Activated effector memory CD4-positive, alpha-beta T cell treated with anti-CD3 and anti-CD28 coated beads, Interleukin-2, amount 50 U/mL, for 16 hours (primary cell): Measurements from ENCODE around the gene LRRC53.

Experiments used
- DNase-seq: peaks from one replicate; pipeline ENCODE4 v3.0.0-alpha.2; 2020

The LRRC53 gene

GRCh38 chr1:74512170-74512915 is at the start of gene LRRC53:
LRRC53 (minus strand) TSS chr1:74512611; CDS start chr1:74483349, 29,262 bp downstream.
- DNase-seq: no peak

DNA sequence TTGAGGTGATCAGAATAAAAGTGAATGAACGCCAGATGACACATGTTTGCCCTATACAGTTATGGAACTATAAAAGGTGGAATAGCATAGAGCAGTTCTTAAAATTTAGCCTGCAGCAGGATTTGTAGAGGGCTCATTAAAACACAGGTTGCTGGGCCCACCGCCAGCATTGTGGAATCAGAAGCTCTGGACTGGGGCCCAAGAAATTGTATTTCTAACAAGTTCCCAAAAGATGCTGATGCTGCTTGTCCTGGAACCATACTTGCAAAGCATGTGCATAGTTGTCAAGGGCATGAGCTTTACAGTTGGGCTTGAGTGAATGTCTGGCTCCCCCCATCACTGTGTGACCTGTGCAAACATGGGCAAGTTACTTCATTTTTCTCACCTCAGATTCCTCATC is 37.5 kb upstream of the LRRC53 start:
- DNase-seq: no peak

DNA sequence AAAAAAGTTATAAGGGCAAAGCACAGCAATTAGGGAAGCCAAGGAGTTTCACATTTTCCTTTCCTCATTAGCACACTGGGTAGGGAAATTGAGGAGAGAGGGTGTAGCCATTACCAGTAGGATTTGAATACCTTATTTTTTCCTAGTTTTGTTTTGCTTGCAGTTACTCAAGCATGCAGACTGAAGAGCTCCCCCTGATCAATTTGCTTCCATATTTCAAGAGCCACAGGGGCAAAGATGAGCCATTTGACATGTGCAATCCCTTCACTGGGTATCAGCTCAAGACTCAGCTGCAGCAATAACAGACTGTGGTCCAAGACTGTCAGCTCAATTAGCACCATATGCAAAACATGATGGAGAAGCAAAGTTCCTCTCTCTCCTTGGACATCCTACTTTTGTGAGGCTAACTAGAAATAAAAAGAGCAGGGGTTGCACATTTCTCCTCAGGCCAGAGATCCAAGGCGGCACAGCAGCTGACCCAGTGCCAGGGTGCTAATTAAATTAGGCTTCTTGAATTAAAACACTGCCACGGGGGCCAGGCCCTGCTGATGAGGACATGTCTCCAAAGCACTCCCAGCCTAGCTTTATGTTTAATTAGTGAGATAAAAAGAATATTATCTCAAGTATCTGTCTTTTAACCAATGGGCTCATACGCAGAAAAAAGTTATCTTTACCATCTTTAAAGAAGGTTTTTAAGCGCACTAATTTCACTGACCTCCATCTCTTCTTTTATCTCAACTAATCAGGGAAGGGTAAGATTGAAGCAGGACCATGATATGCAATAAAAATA is 36.7 kb upstream of the LRRC53 start:
- no peak for DNase-seq

GRCh38 chr1:74545821-74546220 is 33.4 kb upstream of the LRRC53 start:
- DNase-seq: no peak

DNA sequence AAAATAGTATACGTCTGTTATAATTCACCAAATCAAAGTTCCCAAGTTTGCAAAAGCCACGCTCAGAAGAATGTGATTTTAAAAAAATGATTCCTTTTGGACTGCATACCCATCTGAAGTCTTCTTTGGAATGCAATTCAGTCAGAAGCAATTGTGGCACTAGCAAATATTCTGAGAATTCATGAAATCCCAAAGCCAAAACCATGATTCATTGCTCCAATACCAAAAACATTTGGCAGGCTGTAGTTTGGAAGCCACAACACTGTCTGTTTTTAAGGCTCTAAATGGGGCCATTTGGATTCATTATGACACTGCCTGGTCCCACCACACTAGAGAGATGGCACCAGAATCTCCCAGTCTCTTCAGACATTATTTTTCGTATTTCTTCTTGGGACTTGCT is 21.8 kb upstream of the LRRC53 start:
- DNase-seq: no peak

- DNase-seq: no peak
Observed at GRCh38 chr1:74531796-74532195, 19.4 kb upstream of the LRRC53 start.

DNA sequence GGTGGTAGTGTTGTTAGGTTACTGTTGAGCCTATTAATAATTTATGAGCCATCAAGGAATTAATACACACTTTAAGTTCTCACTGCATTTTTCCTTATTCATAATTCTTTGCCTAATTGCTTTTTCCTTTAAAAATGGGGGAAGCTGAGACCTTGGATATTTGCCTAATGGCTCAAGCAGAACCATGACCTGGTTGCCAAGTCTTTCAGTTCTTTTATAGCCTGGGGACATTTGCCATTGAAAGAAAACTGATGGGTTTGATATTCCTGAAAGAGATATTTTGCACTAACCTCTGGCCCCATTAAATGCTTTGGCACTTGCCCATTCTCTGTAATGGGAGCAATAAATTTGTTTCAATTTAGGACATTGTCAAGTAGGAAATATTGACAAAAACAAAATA is 18.5 kb upstream of the LRRC53 start:
- DNase-seq: no peak

- no peak for DNase-seq
Observed at GRCh38 chr1:74528123-74528522, 15.7 kb upstream of the LRRC53 start.

DNA sequence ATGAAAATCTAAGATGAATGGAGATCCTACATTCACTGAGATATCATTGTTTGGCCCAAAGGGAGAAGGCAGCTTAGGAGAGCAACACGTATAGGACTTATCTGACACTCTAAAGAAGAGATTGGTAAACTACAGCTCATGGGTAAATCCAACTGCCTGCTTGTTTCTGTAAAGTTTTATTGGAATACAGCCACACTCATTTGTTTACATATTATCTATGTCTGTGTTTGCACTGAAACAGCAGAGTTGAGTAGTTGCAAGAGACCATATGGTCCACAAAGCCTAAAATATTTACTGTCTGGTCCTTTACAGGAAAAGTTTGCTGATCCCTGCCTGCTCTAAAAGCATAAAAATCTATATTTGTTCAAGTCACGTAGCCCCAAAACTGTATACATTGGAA is 14.3 kb upstream of the LRRC53 start:
- no peak for DNase-seq

DNA sequence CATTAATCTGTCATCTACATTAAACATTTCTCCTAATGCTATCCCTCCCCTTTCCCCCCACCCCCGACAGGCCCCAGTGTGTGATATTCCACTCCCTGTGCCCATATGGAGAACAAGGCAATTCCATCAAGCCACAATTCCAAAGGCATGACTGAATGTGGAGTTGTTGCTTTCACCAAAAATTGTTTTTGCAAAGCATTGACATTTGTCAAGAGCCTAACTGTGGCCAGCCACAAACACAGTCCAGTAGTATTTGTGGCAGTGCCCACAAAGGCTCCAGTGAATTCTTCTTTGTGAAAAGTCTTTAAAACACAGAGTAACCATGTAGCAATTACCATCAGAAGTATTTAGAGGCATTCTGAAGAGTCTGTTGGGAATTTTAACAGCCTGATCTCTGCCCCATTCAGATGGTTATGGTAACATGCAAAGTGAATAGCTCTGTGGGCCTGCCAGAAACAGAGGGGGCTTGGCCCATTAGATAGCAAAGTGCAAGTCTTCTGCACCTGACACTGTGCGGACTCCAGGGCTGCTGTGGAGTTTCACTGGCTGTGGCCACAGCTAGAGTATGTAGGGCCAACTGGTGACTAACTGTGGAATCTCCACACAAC is 11.6 kb upstream of the LRRC53 start:
- no peak for DNase-seq

DNA sequence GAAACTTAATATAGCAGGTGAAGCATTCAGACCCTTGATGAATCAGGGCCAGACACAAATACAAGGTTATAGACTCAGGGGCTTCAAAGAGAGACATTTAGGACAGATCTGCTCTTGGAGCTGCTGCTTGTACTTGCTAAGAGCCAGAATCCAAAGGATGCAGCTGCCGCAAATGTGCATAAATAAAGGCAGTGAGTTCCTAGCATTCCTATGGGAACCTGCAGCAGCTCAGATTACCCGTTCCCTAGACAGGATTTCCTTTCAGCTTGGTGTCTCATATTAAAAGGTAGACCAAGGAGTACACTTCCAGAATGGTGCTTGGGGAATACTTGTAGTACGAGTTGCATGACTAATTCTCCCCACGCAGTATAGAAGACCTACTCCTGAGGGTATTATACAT is 9.7 kb upstream of the LRRC53 start:
- no peak for DNase-seq

DNA sequence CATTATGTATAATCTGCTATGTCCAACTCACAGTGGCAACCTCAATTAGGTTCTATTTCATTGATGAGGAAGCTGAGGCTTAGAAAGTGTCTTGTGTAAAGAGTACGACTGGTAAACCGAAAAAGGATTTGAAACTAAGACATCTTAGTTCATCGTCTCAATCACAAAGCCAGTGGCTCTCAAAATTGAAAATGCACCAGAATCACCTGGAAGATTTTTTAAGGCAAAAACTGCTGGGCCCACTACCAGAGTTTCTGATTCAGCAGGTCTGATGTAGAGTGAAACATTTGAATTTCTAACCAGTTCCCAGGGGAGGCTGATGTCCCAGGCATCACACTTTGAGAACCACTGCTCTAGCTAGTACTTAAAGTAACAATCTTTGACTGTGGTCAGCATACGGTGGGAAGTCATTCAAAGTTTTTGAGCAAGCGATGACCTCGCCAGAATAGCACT is 5.2 kb upstream of the LRRC53 start:
- no peak for DNase-seq

DNA sequence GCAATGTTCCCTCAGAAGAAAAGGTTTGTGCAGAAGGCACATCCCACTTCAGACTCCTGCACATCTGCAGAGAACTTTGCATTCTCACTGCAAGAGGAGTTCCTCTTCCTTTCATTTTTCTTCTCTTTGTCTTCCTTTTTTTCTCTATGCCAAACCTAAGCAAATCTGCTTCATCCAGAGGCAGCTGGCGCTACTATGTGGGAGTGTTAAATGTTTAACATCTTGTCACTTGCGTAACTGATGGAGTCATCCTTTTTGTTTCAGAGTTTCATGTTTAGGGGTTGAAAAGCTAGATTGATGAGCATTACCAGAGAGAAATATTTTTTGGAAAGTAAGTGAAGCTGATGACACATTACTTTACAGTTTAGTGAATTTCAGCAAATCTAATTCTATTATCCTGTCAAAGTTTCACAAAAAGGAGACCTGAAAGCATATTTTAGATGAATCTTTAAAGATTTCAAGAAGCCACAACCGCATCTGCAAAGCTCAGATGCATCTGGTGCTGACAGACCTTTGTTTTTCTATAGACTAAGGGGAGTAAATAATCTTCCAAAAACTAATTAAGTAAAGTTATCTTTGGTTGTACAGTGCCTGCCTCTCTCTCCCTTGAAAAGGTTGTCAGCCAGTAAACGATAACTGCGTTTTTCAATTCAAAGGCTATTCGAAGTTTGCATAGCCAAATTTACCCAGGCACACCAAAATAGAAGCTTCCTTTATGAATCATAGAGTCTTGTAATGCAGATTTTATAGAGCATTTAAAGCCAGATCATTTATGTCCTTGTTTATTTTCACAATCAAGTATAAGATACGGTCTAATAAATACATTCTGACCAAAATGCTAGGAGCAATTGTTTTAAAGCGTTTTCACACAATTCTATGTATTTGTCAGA is 1.2 kb upstream of the LRRC53 start:
- no peak for DNase-seq

- DNase-seq: no peak
Observed at GRCh38 chr1:74508449-74508848, 4.0 kb downstream of the LRRC53 start.

DNA sequence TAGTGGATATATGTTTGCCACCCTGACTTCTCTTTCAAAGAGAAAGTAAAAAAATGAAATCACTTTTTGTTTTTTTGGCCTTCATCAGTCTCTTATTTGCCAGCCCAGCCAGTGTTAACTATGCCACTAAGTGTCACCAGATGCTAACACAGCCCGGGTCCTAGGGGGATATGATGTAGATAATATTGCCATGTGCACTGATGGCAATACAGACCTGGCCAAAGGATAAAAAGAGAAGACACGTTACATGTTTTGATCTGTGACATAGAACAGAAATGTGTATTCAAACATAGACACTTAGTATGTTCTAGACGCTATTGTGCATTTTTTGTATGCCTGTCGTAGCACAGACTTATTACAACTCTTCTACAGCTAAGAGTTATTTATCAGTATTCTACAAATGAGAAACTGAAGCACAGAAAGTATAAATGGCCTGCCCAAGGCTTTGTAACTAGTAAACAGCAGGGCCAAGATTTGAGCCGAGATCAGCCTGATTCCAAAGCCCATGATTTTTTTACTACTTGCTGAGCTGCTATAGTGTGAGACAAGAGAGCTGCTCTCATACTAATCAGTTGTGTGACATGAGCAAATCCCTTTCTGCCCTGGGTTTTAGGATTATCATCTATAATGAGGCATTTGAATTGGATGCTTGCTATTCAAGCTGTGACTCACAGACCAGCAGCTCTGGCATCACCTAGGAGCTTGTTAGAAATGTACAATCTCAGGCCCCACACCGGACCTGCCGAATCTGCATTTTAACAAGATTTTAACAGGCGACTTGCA is 6.3 kb downstream of the LRRC53 start:
- no peak for DNase-seq

GRCh38 chr1:74504933-74505512 is 7.4 kb downstream of the LRRC53 start:
- DNase-seq: no peak

DNA sequence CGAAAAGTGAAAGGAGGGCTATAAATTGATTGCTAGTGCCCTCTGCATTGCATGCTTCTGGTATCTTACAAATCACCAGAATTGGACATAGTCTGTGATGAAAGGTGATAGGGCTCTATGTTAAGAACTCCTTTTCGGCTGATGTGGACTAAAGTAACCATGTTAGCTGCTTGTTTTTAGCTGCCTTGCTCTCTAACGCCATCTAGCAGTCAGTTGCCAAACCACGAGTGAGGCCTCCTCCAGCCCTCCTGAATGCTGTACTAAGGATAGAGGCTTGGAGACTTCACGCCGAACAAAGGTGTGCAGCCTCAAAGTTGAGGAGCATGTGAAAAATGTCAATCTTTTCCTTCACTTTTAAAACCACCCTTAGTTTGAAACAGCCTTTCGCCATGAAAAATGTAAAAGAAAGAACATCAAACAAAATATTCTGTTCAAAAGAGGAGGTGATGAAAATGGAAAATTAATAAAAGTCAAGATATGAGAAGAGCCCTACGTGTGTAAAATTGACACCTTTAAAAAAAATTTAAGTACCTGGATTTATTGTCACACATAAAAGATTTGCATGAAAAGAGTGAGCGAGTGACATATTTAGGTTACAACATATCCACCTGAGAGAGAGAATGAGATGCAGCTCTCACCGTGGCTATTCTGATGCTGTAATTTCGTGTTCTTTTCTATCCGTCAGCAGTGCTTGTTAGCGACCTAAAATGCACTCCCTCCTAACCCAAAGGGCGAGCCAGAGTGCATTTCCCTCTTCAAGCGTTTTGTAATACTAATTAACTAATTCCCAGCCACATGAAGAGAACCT is 8.1 kb downstream of the LRRC53 start:
- DNase-seq: no peak

DNA sequence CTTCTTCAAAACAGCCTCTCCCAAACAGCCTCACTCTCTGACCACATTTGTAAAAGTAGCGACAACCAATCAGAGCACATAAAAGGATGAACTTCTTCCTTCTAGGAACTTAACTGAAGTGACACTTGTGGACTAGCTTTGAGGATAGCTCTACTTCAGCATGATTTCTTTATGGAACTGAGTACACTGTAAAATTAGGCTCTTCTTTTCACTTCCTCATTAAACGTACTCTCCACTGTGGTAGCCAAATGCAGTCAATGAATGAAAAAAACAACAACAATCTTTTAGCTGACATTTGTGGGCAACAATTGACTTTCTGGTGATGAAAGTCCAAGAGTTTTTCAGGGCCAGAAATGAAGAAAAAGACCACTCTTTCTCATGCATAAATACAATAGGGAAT is 9.6 kb downstream of the LRRC53 start:
- no peak for DNase-seq

DNA sequence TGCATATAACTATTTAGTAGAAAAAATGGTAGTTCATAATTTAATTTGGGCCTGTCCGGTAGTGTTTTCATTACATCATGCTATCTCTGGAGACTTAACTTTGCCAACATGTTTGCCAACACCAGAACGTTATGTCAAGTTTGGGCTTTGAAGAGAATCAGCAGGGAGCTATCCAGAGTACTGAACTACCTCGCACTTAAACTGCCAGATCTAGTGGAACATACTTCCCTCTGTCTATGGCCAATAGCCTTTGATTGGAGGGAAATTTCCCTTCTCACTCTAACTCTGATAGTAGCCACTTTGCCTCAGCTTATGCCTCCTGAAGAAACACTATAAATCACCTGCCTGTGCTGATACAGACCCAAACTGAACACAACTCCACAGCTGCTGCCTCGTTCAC is 10.0 kb downstream of the LRRC53 start:
- DNase-seq: no peak

GRCh38 chr1:74498901-74499300 is 13.5 kb downstream of the LRRC53 start:
- no peak for DNase-seq

GRCh38 chr1:74496669-74497068 is 15.7 kb downstream of the LRRC53 start:
- no peak for DNase-seq
